BLaER1 treated with 17β-estradiol and CSF1 and Interleukin-3, amounts not matched to agents 10 nM and 100 nM (cell line): ENCODE data around the gene PTPN20.

Experiments used
- H3K27ac ChIP-seq, 11 experiments: shearing (Covaris generic); formaldehyde crosslinking; 2 replicates each; pipeline ENCODE4 v1.8.1; 2022
- H3K27me3 ChIP-seq, 11 experiments: shearing (Covaris generic); formaldehyde crosslinking; 2 replicates each; pipeline ENCODE4 v1.8.1; 2022
- H3K36me3 ChIP-seq, 11 experiments: shearing (Covaris generic); formaldehyde crosslinking; 2 replicates each; pipeline ENCODE4 v1.8.1; 2022
- H3K4me1 ChIP-seq, 10 experiments: shearing (Covaris generic); formaldehyde crosslinking; 2 replicates each; pipeline ENCODE4 v1.8.1; 2022
- H3K4me2 ChIP-seq, 11 experiments: shearing (Covaris generic); formaldehyde crosslinking; 2 replicates each; pipeline ENCODE4 v1.8.1; 2022
- H3K4me3 ChIP-seq, 10 experiments: shearing (Covaris generic); formaldehyde crosslinking; 2 replicates each; pipeline ENCODE4 v1.8.1; 2022
- H3K9ac ChIP-seq, 11 experiments: shearing (Covaris generic); formaldehyde crosslinking; 2 replicates each; pipeline ENCODE4 v1.8.1; 2022
- H3K9me3 ChIP-seq, 11 experiments: shearing (Covaris generic); formaldehyde crosslinking; replicated peaks in 1 of 11; 2 replicates each; pipeline ENCODE4 v1.8.1; 2022
- H4K20me1 ChIP-seq, 11 experiments: shearing (Covaris generic); formaldehyde crosslinking; 2 replicates each; pipeline ENCODE4 v1.8.1; 2022
- Cebpa-rat ChIP-seq, 11 experiments: shearing (Covaris generic); IDR thresholded peaks; 2 replicates each; pipeline ENCODE4 v1.8.1; 2022

Gene PTPN20

GRCh38 chr10:47047577-47048525, 136.6 kb downstream of the PTPN20 start:
- no peaks in the 10 kb centered on the region for H3K36me3 ChIP-seq
- H3K4me2 ChIP-seq, result peak overlapping the region in 5 of 11 experiments; percentile 2 to 50 (median 23); a peak in 7 of 22 replicates
- no peak overlapping the region; a peak in 1 of 22 replicates for H3K9ac ChIP-seq
- 0 out of 22 replicates have a peak, but pooled peaks cover 0 to 8% (median 0%) of the 10 kb centered on the region in 11 experiments for H4K20me1 ChIP-seq
- H3K27me3 ChIP-seq, result no peaks in the 10 kb centered on the region
- no peaks in the 10 kb centered on the region for H3K9me3 ChIP-seq
- no peak overlapping the region for H3K4me3 ChIP-seq
- peaks cover 9 to 21% (median 12%) of the 10 kb centered on the region in 10 experiments for H3K4me1 ChIP-seq
- peak overlapping the region in 4 of 11 experiments; percentile 16 to 50 (median 36); a peak in 5 of 22 replicates for H3K27ac ChIP-seq
- no peak for TF ChIP-seq Cebpa-rat (IDR thresholded peaks at IDR 0.05)

GRCh38 chr10:47048526-47048905, 137.3 kb downstream of the PTPN20 start:
- no peak for TF ChIP-seq Cebpa-rat (IDR thresholded peaks at IDR 0.05)

GRCh38 chr10:47049056-47049851, 138.0 kb downstream of the PTPN20 start:
- Histone ChIP-seq H4K20me1 (no peaks in the 10 kb centered on the region), H3K4me3 (no peak overlapping the region), H3K27ac (no peak overlapping the region), H3K9me3 (no peaks in the 10 kb centered on the region), H3K9ac (no peak overlapping the region), H3K27me3 (no peaks in the 10 kb centered on the region), H3K36me3 (no peaks in the 10 kb centered on the region), H3K4me2 (no peak overlapping the region), H3K4me1 (peaks cover 0 to 10% (median 6%) of the 10 kb centered on the region in 10 experiments; a peak in 11 of 20 replicates)
- no peak for TF ChIP-seq Cebpa-rat (IDR thresholded peaks at IDR 0.05)

More at GRCh38 chr10:47048526-47048905, 137.3 kb downstream of the PTPN20 start:
- H3K4me3 ChIP-seq, result no peak overlapping the region
- 0 out of 22 replicates have a peak, but pooled peaks cover 0 to 5% (median 0%) of the 10 kb centered on the region in 11 experiments for H4K20me1 ChIP-seq
- H3K27ac ChIP-seq, result peak overlapping the region in 3 of 11 experiments; percentile 32 to 50 (median 40); a peak in 5 of 22 replicates
- H3K9me3 ChIP-seq, result no peaks in the 10 kb centered on the region
- no peaks in the 10 kb centered on the region for H3K27me3 ChIP-seq
- H3K9ac ChIP-seq, result no peak overlapping the region; a peak in 1 of 22 replicates
- H3K4me1 ChIP-seq, result peaks cover 3 to 14% (median 8%) of the 10 kb centered on the region in 10 experiments
- no peaks in the 10 kb centered on the region for H3K36me3 ChIP-seq
- H3K4me2 ChIP-seq, result peak overlapping the region in 5 of 11 experiments; percentile 2 to 50 (median 23); a peak in 7 of 22 replicates

GRCh38 chr10:47049906-47050305, 138.7 kb downstream of the PTPN20 start:
- TF ChIP-seq Cebpa-rat (IDR thresholded peaks at IDR 0.05), result no peak
- Histone ChIP-seq H3K27ac (no peak overlapping the region; a peak in 1 of 22 replicates), H3K27me3 (no peaks in the 10 kb centered on the region), H3K4me3 (no peak overlapping the region), H3K4me2 (no peak overlapping the region), H3K9me3 (no peaks in the 10 kb centered on the region), H3K4me1 (peaks cover 0 to 10% (median 6%) of the 10 kb centered on the region in 10 experiments; a peak in 11 of 20 replicates), H4K20me1 (no peaks in the 10 kb centered on the region), H3K9ac (no peak overlapping the region), H3K36me3 (no peaks in the 10 kb centered on the region)

- no peaks in the 10 kb centered on the region; a peak in 1 of 22 replicates for H4K20me1 ChIP-seq
- H3K4me1 ChIP-seq, result peaks cover 4 to 17% (median 11%) of the 10 kb centered on the region in 10 experiments
- H3K27me3 ChIP-seq, result no peaks in the 10 kb centered on the region
- no peak overlapping the region for H3K4me3 ChIP-seq
- H3K9ac ChIP-seq, result no peak overlapping the region
- H3K36me3 ChIP-seq, result no peaks in the 10 kb centered on the region
- H3K4me2 ChIP-seq, result no peak overlapping the region
- no peak overlapping the region for H3K27ac ChIP-seq
- TF ChIP-seq Cebpa-rat (IDR thresholded peaks at IDR 0.05), result no peak
- no peaks in the 10 kb centered on the region for H3K9me3 ChIP-seq
Observed at GRCh38 chr10:47050618-47051455, 139.6 kb downstream of the PTPN20 start.

GRCh38 chr10:47051741-47052238, 140.6 kb downstream of the PTPN20 start:
- H4K20me1 ChIP-seq, result no peaks in the 10 kb centered on the region; a peak in 1 of 22 replicates
- no peak overlapping the region for H3K27ac ChIP-seq
- no peak for TF ChIP-seq Cebpa-rat (IDR thresholded peaks at IDR 0.05)
- no peak overlapping the region for H3K4me2 ChIP-seq
- no peaks in the 10 kb centered on the region for H3K36me3 ChIP-seq
- no peaks in the 10 kb centered on the region for H3K27me3 ChIP-seq
- H3K4me3 ChIP-seq, result no peak overlapping the region
- no peaks in the 10 kb centered on the region for H3K9me3 ChIP-seq
- no peak overlapping the region for H3K9ac ChIP-seq
- H3K4me1 ChIP-seq, result peaks cover 10 to 23% (median 17%) of the 10 kb centered on the region in 10 experiments
